GM12892 (cell line): ENCODE data around the gene FRA10AC1.

Experiments used
- POLR2A ChIP-seq: IDR thresholded peaks from 2 replicates; pipeline ENCODE4 v1.6.1; 2011; ENCODE audit warnings: low read depth, low read length, control low read depth
- POLR2AphosphoS5 ChIP-seq: IDR thresholded peaks from 2 replicates; pipeline ENCODE4 v1.6.1; 2011; ENCODE audit warnings: low read depth, low read length, control low read depth

GRCh38 chr10:93701866-93702209 is 554 bp downstream of the FRA10AC1 start:
- TF ChIP-seq POLR2A: no peak
- no peak for TF ChIP-seq POLR2AphosphoS5
